Tibial artery (tissue), 4 donors: ENCODE data around the gene PCLO.

Source experiments
- DNase-seq, 2 donors: peaks; one replicate each; pipeline ENCODE4 v3.0.0-alpha.2; 2019
- H3K27ac ChIP-seq, 2 donors: fragments of 200-600 bp; sonication (generic) in 1 of 2; 1 replicate in 1 of 2; 2 replicates in 1 of 2; pipeline ENCODE4 v1.5.1; 2018 to 2019; ENCODE audit warnings: mild to moderate bottlenecking in 1 of 2
- H3K27me3 ChIP-seq, 2 donors: fragments of 200-600 bp; sonication (generic) in 1 of 2; one replicate each; pipeline versions ENCODE4 v1.5.1 to v1.6.0; 2016 to 2019
- H3K36me3 ChIP-seq, 3 donors: fragments of 200-600 bp; sonication (generic) in 2 of 3; one replicate each; pipeline ENCODE4 v1.5.1; 2016 to 2019; ENCODE audit warnings: mild to moderate bottlenecking in 2 of 3
- H3K4me1 ChIP-seq, 4 donors: fragments of 200-600 bp; sonication (generic) in 2 of 4; 1 replicate in 3 of 4; 2 replicates in 1 of 4; pipeline ENCODE4 v1.5.1; 2016 to 2019
- H3K4me3 ChIP-seq, 2 donors: fragments of 200-600 bp; sonication (generic) in 1 of 2; 1 replicate in 1 of 2; 2 replicates in 1 of 2; pipeline ENCODE4 v1.5.1; 2018 to 2019; ENCODE audit warnings: mild to moderate bottlenecking in 2 of 2
- H3K9me3 ChIP-seq, 3 donors: fragments of 200-600 bp; sonication (generic) in 1 of 3; one replicate each; pipeline ENCODE4 v1.5.1; 2016 to 2019
- intact Hi-C: fragments of 100-400 bp; cut with DNase I; formaldehyde crosslinking; loops from one replicate; pipeline ENCODE4 v1.15.0; 2023; ENCODE audit warnings: low total_unique reads
- TF ChIP-seq, protein P1 (sequence below), 2 experiments: fragments of 200-600 bp in 1 of 2; fragments of 450-650 bp in 1 of 2; IDR thresholded peaks; one replicate each; pipeline ENCODE4 v1.5.1; 2017 to 2019; ENCODE audit warnings: antibody characterized with exemption in 2 of 2, mild to moderate bottlenecking in 1 of 2, moderate library complexity in 1 of 2

Gene PCLO

GRCh38 chr7:83118347-83119025, 44.2 kb downstream of the PCLO start:
- intact Hi-C loops, result no loop called here
- DNase-seq, result no peak
- Histone ChIP-seq H3K27ac (no peak overlapping the region), H3K4me3 (no peak overlapping the region), H3K36me3 (no peaks in the 10 kb centered on the region), H3K4me1 (peaks cover 0 to 6% (median 0%) of the 10 kb centered on the region in 4 donors), H3K27me3 (no peaks in the 10 kb centered on the region), H3K9me3 (peaks cover 0 to 17% (median 15%) of the 10 kb centered on the region in 3 donors)
- TF ChIP-seq, protein P1, sequence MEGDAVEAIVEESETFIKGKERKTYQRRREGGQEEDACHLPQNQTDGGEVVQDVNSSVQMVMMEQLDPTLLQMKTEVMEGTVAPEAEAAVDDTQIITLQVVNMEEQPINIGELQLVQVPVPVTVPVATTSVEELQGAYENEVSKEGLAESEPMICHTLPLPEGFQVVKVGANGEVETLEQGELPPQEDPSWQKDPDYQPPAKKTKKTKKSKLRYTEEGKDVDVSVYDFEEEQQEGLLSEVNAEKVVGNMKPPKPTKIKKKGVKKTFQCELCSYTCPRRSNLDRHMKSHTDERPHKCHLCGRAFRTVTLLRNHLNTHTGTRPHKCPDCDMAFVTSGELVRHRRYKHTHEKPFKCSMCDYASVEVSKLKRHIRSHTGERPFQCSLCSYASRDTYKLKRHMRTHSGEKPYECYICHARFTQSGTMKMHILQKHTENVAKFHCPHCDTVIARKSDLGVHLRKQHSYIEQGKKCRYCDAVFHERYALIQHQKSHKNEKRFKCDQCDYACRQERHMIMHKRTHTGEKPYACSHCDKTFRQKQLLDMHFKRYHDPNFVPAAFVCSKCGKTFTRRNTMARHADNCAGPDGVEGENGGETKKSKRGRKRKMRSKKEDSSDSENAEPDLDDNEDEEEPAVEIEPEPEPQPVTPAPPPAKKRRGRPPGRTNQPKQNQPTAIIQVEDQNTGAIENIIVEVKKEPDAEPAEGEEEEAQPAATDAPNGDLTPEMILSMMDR (IDR thresholded peaks at IDR 0.05), result no peak

- H3K27me3 ChIP-seq, result no peaks in the 10 kb centered on the region
- H3K36me3 ChIP-seq, result no peaks in the 10 kb centered on the region
- DNase-seq, result no peak
- TF ChIP-seq, protein P1 (IDR thresholded peaks at IDR 0.05), result no peak
- H3K9me3 ChIP-seq, result peaks cover 0 to 11% (median 11%) of the 10 kb centered on the region in 3 donors
- peaks cover 0 to 6% (median 0%) of the 10 kb centered on the region in 4 donors for H3K4me1 ChIP-seq
- intact Hi-C loops, result no loop called here
- H3K4me3 ChIP-seq, result no peak overlapping the region
- H3K27ac ChIP-seq, result no peak overlapping the region
These were observed 45.2 kb downstream of the PCLO start for GRCh38 chr7:83117466-83117865.

DNA sequence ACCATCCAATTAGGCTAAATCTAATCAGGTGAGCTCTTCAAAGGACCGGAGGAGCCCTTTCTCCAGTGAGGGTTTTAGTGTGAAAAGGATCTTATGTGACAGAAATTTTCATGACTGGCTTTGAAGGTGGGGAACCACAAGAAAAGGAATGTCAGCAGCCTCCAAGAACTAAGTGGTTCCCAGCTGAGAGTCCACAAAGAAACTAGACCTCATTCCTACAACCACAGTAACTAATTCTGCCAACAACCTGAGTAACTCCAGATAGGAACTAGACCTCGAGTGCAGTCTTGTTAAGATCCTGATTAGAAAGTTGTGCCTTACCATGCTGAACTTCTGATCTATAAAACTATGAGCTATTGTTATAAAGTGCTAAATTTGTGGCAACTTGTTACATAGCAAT, 51.3 kb downstream of the PCLO start:
- TF ChIP-seq, protein P1 (IDR thresholded peaks at IDR 0.05), result no peak
- Histone ChIP-seq H3K4me1 (no peaks in the 10 kb centered on the region), H3K4me3 (no peak overlapping the region), H3K9me3 (no peaks in the 10 kb centered on the region), H3K36me3 (no peaks in the 10 kb centered on the region), H3K27me3 (no peaks in the 10 kb centered on the region), H3K27ac (no peak overlapping the region)
- no peak for DNase-seq
- intact Hi-C loops, result no loop called here

- intact Hi-C loops, result no loop called here
- Histone ChIP-seq H3K4me3 (no peak overlapping the region), H3K4me1 (no peaks in the 10 kb centered on the region), H3K36me3 (no peaks in the 10 kb centered on the region), H3K27ac (no peak overlapping the region), H3K27me3 (no peaks in the 10 kb centered on the region), H3K9me3 (no peaks in the 10 kb centered on the region)
- no peak for DNase-seq
- TF ChIP-seq, protein P1 (IDR thresholded peaks at IDR 0.05), result no peak
These were observed 53.3 kb downstream of the PCLO start for GRCh38 chr7:83109352-83109751.

GRCh38 chr7:83105948-83106347, 56.7 kb downstream of the PCLO start:
- intact Hi-C loops, result no loop called here
- TF ChIP-seq, protein P1 (IDR thresholded peaks at IDR 0.05), result no peak
- Histone ChIP-seq H3K9me3 (no peaks in the 10 kb centered on the region), H3K27ac (no peak overlapping the region), H3K4me1 (peaks cover 0 to 5% (median 0%) of the 10 kb centered on the region in 4 donors), H3K36me3 (no peaks in the 10 kb centered on the region), H3K4me3 (no peak overlapping the region), H3K27me3 (no peaks in the 10 kb centered on the region)
- no peak for DNase-seq
